Spleen (tissue), 11 donors: ENCODE results near the gene MYL12A. TPM values are rescaled to one million over a fixed set of nuclear protein-coding genes. Genes with fewer than 3 reads are reported as not detected.

Experiments used
- DNase-seq: peaks from one replicate; pipeline ENCODE4 v3.0.0-alpha.2; 2020
- H3K27ac ChIP-seq, 8 donors: fragments of 200-600 bp; sonication (generic) in 7 of 8; 1 replicate in 4 of 8; 2 replicates in 4 of 8; pipeline versions ENCODE4 v1.5.0 to v1.8.0; 2016 to 2021; ENCODE audit warnings: inconsistent platforms in 4 of 8, mild to moderate bottlenecking in 4 of 8, moderate library complexity in 1 of 8
- H3K27me3 ChIP-seq, 7 donors: fragments of 200-600 bp; sonication (generic) in 6 of 7; replicated peaks in 1 of 7; 1 replicate in 4 of 7; 2 replicates in 3 of 7; pipeline versions ENCODE4 v1.5.0 to v1.8.0; 2016 to 2021; ENCODE audit warnings: inconsistent platforms in 3 of 7, mild to moderate bottlenecking in 1 of 7
- H3K36me3 ChIP-seq, 6 donors: fragments of 200-600 bp; sonication (generic) in 5 of 6; 1 replicate in 4 of 6; 2 replicates in 2 of 6; pipeline versions ENCODE4 v1.5.0 to v1.8.0; 2016 to 2021; ENCODE audit warnings: inconsistent platforms in 2 of 6
- H3K4me1 ChIP-seq, 6 donors: fragments of 200-600 bp; sonication (generic) in 5 of 6; 1 replicate in 3 of 6; 2 replicates in 3 of 6; pipeline versions ENCODE4 v1.5.0 to v1.8.0; 2016 to 2021; ENCODE audit warnings: inconsistent platforms in 3 of 6
- H3K4me3 ChIP-seq, 8 donors: fragments of 200-600 bp; sonication (generic) in 7 of 8; 1 replicate in 4 of 8; 2 replicates in 4 of 8; pipeline versions ENCODE4 v1.5.0 to v1.8.0; 2016 to 2021; ENCODE audit warnings: inconsistent platforms in 4 of 8, mild to moderate bottlenecking in 4 of 8, moderate library complexity in 2 of 8
- H3K9me3 ChIP-seq, 8 donors: fragments of 200-600 bp; sonication (generic) in 7 of 8; 1 replicate in 4 of 8; 2 replicates in 4 of 8; pipeline versions ENCODE4 v1.5.0 to v1.8.0; 2016 to 2021; ENCODE audit warnings: inconsistent platforms in 4 of 8
- POLR2A ChIP-seq, 3 donors: fragments of 450-650 bp; IDR thresholded peaks; one replicate each; pipeline ENCODE4 v1.5.1; 2017; ENCODE audit warnings: antibody characterized with exemption in 3 of 3, mild to moderate bottlenecking in 1 of 3
- POLR2AphosphoS5 ChIP-seq, 3 donors: sonication (generic); formaldehyde crosslinking; IDR thresholded peaks; one replicate each; pipeline ENCODE4 v1.5.1; 2017; ENCODE audit warnings: antibody characterized with exemption in 3 of 3
- WGBS, 5 donors: extraction: QIAGEN DNeasy Blood & Tissue Kit in 3 of 5; methylation state at CpG; one replicate each; pipeline versions ENCODE4 v1.1.5 to v1.1.7; 2013 to 2018; 5-methylcytosine and 5-hydroxymethylcytosine counted together
- intact Hi-C: fragments of 100-400 bp; cut with DNase I; formaldehyde crosslinking; loops from one replicate; pipeline ENCODE4 v1.15.0; 2023; ENCODE audit warnings: low total_unique reads
- polyA plus RNA-seq, 3 donors: library from polyadenylated mRNA; stranded (reverse); fragments of 200-250 nt; gene quantifications; one replicate each; pipeline ENCODE4 v1.2.1, GENCODE V29; 2013
- total RNA-seq, 7 donors: library from RNA; depleted of rRNA in 3 of 7; stranded (reverse); fragments of >200 nt in 3 of 7; fragmentation: NEBNext Ultra II Directional in 4 of 7; extraction: Animal tissue kit (Norgen Biotek cat#: 25700) in 4 of 7; gene quantifications; one replicate each; pipeline versions ENCODE4 v1.1.0 to v1.2.1, GENCODE V29; 2016 to 2021
- TF ChIP-seq, protein P1 (sequence below), 11 experiments: fragments of 200-600 bp in 7 of 11; fragments of 450-650 bp in 4 of 11; sonication (generic) in 4 of 11; IDR thresholded peaks in 8 of 11; conservative IDR thresholded peaks in 3 of 11; 1 replicate in 7 of 11; 2 replicates in 4 of 11; pipeline versions ENCODE4 v1.4.0 to v1.8.0; 2016 to 2021; ENCODE audit warnings: antibody characterized with exemption in 11 of 11, inconsistent platforms in 4 of 11, mild to moderate bottlenecking in 1 of 11
- donor health status: healthy with polysubstance abuse.
- donor health status: DM: no; HTN: no; CAD: no; lungs with moderate emphysema.
- donor health status: DM: no; HTN: no; CAD: no.
- donor health status: Bipolar disorder and iron deficiency.
- donor health status: healthy.
- donor health status: DM: no; HTN: no; CAD: no.
- donor health status: DM: yes; HTN: yes; CAD: no.

The MYL12A gene
- total and polyA plus RNA-seq, 10 donors = 422 to 675 (median 586) TPM

DNA sequence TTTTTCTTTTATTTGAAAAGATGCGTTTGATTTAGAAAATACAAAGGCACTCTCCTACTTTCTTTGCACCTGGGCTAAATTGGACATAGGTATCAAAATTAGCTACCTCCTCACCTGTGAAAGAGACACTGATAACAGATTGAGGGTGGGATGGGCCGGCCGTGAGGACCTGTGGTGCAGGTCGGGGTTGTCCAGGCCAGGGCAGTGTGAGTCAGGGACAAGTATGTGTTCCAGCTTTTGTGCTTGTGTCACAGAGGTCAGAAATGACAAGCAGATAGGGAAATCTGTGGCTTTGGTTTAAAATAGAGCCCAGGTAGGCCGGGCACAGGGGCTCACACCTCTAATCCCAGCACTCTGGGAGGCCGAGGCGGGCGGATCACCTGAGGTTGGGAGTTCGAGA is 36.9 kb downstream of the MYL12A start:
- no peak overlapping the region for H3K4me3 ChIP-seq
- no peak for DNase-seq
- TF ChIP-seq POLR2A (IDR thresholded peaks at IDR 0.05) (no peak), POLR2AphosphoS5 (IDR thresholded peaks at IDR 0.05) (no peak)
- TF ChIP-seq, protein P1, sequence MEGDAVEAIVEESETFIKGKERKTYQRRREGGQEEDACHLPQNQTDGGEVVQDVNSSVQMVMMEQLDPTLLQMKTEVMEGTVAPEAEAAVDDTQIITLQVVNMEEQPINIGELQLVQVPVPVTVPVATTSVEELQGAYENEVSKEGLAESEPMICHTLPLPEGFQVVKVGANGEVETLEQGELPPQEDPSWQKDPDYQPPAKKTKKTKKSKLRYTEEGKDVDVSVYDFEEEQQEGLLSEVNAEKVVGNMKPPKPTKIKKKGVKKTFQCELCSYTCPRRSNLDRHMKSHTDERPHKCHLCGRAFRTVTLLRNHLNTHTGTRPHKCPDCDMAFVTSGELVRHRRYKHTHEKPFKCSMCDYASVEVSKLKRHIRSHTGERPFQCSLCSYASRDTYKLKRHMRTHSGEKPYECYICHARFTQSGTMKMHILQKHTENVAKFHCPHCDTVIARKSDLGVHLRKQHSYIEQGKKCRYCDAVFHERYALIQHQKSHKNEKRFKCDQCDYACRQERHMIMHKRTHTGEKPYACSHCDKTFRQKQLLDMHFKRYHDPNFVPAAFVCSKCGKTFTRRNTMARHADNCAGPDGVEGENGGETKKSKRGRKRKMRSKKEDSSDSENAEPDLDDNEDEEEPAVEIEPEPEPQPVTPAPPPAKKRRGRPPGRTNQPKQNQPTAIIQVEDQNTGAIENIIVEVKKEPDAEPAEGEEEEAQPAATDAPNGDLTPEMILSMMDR (IDR thresholded peaks at IDR 0.05 in 8 of 11, conservative IDR thresholded peaks at IDR 0.05 in 3 of 11) = no peak
- H3K9me3 ChIP-seq = peaks cover 0 to 21% (median 0%) of the 10 kb centered on the region in 8 donors
- H3K36me3 ChIP-seq = no peaks in the 10 kb centered on the region
- 88 to 92% (median 90%) methylated on average over 9 of the region's 9 CpGs for WGBS, 5 donors
- no peaks in the 10 kb centered on the region for H3K27me3 ChIP-seq
- intact Hi-C loops = loop anchor here (5.0 kb wide), 3 partner anchors 173 to 383 kb away; no protein-coding TSS in a partner anchor
- peaks cover 0 to 23% (median 8%) of the 10 kb centered on the region in 6 donors for H3K4me1 ChIP-seq
- H3K27ac ChIP-seq = no peak overlapping the region

DNA sequence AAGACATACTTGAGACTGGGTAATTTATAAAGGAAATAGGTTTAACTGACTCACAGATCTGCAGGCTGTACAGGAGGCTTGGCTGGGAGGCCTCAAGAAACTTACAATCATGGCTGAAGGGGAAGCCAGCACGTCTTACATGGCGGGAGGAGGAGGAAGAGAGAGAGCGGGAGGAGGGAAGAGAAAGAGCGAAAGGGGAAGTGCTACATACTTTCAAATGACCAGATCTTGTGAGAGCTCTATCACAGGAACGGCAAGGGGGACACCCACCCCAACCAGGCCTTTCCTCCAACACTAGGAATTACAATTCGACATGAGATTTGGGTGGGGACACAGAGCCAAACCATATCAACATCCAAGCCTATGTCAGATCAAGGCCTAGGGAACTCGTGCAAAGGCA is 38.6 kb downstream of the MYL12A start:
- Histone ChIP-seq H3K27me3 (no peaks in the 10 kb centered on the region), H3K36me3 (no peaks in the 10 kb centered on the region), H3K4me3 (no peak overlapping the region), H3K4me1 (peaks cover 0 to 19% (median 3%) of the 10 kb centered on the region in 6 donors), H3K9me3 (peaks cover 0 to 35% (median 13%) of the 10 kb centered on the region in 8 donors), H3K27ac (no peak overlapping the region)
- 64 to 83% (median 67%) methylated on average over 7 of the region's 7 CpGs for WGBS, 5 donors
- intact Hi-C loops = no loop called here
- no peak for DNase-seq
- TF ChIP-seq POLR2AphosphoS5 (IDR thresholded peaks at IDR 0.05) (no peak), POLR2A (IDR thresholded peaks at IDR 0.05) (no peak)
- TF ChIP-seq, protein P1 (IDR thresholded peaks at IDR 0.05 in 8 of 11, conservative IDR thresholded peaks at IDR 0.05 in 3 of 11) = no peak

DNA sequence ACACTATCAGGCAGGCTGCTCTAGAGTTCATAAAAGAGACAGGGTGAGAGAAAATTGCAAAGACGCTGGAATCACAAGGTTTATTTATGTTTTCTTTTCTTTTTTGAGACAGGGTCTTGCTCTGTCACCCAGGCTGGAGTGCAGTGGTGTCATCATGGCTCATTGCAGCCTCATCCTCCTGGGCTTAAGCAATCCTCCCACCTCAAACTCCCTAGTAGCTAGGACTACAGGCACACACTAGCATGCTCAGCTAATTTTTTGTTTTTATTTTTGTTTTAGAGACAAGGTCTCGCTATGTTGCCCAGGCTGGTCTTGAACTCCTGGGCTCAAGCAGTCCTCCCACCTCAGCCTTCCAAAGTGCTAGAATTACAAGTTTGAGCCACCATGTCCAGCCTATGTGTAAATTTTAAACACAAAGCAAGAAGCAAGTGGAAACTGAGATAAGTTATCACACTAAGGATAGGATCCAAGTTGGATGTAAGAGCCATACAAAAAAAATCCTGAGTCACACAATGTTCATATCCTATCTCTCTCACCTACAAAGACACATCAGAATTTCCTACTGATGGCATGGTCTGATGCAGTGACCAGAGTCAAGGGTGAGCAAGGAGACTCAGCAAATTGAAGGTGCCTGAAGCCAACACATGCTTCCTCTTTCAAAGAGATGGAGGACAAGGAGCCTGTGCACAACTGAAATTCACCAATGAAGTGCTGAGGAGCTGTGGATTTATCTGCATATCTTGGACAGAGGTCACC is 45.8 kb downstream of the MYL12A start:
- DNase-seq = no peak
- intact Hi-C loops = no loop called here
- Histone ChIP-seq H3K4me3 (no peak overlapping the region), H3K27me3 (peaks cover 0 to 2% (median 0%) of the 10 kb centered on the region in 7 donors), H3K9me3 (peaks cover 0 to 30% (median 20%) of the 10 kb centered on the region in 8 donors), H3K27ac (no peak overlapping the region), H3K36me3 (no peaks in the 10 kb centered on the region), H3K4me1 (peaks cover 5 to 16% (median 9%) of the 10 kb centered on the region in 6 donors)
- 88 to 98% (median 91%) methylated on average over 2 of the region's 2 CpGs for WGBS, 5 donors
- TF ChIP-seq POLR2AphosphoS5 (IDR thresholded peaks at IDR 0.05) (no peak), POLR2A (IDR thresholded peaks at IDR 0.05) (no peak)
- TF ChIP-seq, protein P1 (IDR thresholded peaks at IDR 0.05 in 8 of 11, conservative IDR thresholded peaks at IDR 0.05 in 3 of 11) = no peak

DNA sequence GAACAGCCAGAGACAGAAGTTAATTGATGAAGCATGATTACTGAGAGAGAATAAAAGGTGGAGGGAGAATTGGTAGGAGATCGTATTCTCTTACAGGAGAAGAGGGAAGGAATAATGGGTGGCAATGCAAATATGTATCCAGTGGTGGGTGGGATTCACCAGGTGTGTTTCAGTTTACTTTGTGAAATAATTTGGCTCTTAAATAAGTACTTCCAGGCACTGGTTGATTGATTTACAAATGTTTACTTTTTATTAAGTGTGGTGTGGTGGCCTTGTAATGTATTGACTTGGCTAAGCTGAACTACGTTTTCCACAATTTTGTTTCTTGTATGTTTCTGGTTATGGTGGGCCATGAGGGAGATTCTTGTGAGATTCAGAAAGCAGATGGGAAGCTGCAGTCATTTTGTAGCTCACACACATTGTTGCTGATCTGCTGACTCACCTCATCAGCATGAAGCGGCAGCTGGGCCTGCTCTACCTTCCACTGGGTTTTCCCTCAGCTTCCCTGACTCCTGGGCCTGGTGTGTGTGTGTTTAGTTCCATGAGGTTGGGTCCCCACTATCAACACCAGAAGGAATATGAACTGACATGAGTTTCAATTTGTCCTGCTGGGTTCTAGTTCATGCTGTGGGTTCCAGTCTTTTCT is 47.0 kb downstream of the MYL12A start:
- H3K27me3 ChIP-seq = peaks cover 0 to 9% (median 0%) of the 10 kb centered on the region in 7 donors
- no peak overlapping the region for H3K27ac ChIP-seq
- WGBS, 5 donors = 77 to 99% (median 94%) methylated on average over 3 of the region's 3 CpGs
- TF ChIP-seq POLR2A (IDR thresholded peaks at IDR 0.05) = no peak
- no peak for TF ChIP-seq POLR2AphosphoS5 (IDR thresholded peaks at IDR 0.05)
- TF ChIP-seq, protein P1 (IDR thresholded peaks at IDR 0.05 in 8 of 11, conservative IDR thresholded peaks at IDR 0.05 in 3 of 11) = no peak
- no peak for DNase-seq
- H3K9me3 ChIP-seq = peaks cover 0 to 31% (median 20%) of the 10 kb centered on the region in 8 donors
- peaks cover 5 to 16% (median 9%) of the 10 kb centered on the region in 6 donors for H3K4me1 ChIP-seq
- no peaks in the 10 kb centered on the region for H3K36me3 ChIP-seq
- intact Hi-C loops = no loop called here
- H3K4me3 ChIP-seq = no peak overlapping the region
